ENCODE measurements around the gene IGFBP1. TPM values are rescaled to one million over a fixed set of nuclear protein-coding genes. Genes with fewer than 3 reads are reported as not detected.

IGFBP1 gene
- total and polyA plus RNA-seq, 2 of the 13 experiments (the other 11 are each of a cell fraction or from before 2014, with no cell fraction given), result 5.4 to 885 TPM

GRCh38 chr7:45890902-45891461 lies 2.7 kb downstream of the IGFBP1 start:
- ATAC-seq (no peak), FAIRE-seq (no peak), DNase-seq (ENCODE audit: low spot score) (peak; percentile 36)
- POLR2A ChIA-PET, result interaction anchor here (0.9 to 7.2 kb wide), 6 partner anchors 10 to 1896 kb away, joined by 3 to 118 read pairs (median 26); partner anchors contain the start of gene CCDC201
- peaks cover 12% of the 10 kb centered on the region for H3K79me2 ChIP-seq (ENCODE audit: insufficient read depth, low read length)
- peak overlapping the region; percentile 61 to 89 (median 84) for H3K4me3 ChIP-seq (replicated peaks in 1 of 3; ENCODE audit: insufficient read depth in 1 of 3, low read depth in 2 of 3, low read length in 3 of 3)
- in situ Hi-C loops (cut with HindIII; ENCODE audit: extremely low pct_ligation_motif_present, low pct_unique_long_range_greater_than_20kb), result no loop called here
- H3K4me2 ChIP-seq (ENCODE audit: low read depth, low read length), result peak overlapping the region; percentile 98
- peaks cover 0 to 19% of the 10 kb centered on the region in 2 experiments; a peak in 4 of 5 replicates for H3K36me3 ChIP-seq (replicated peaks in 1 of 2; ENCODE audit: control insufficient read depth in 1 of 2, insufficient read depth in 2 of 2, low read length in 2 of 2)
- H3K27me3 ChIP-seq (ENCODE audit: control insufficient read depth in 1 of 2, insufficient read depth in 2 of 2, low read length in 2 of 2), result no peaks in the 10 kb centered on the region; a peak in 1 of 5 replicates
- CTCF ChIA-PET (ENCODE audit: low intra/inter-chr PET ratio, low total read pairs), result interaction anchor here (1.2 to 1.9 kb wide), 2 partner anchors 19 to 20 kb away, joined by 4 to 11 read pairs; partner anchors contain the start of gene CCDC201
- no peaks in the 10 kb centered on the region for H3K9me3 ChIP-seq (ENCODE audit: low read length)
- intact Hi-C loops (cut with micrococcal nuclease; ENCODE audit: unreplicated experiment), result no loop called here
- H3K9ac ChIP-seq (ENCODE audit: insufficient read depth, low read depth, low read length), result peak overlapping the region; percentile 95; the same call in 1 of the 2 replicates
- no peak overlapping the region for H2AFZ ChIP-seq (ENCODE audit: low read length)
- WGBS (ENCODE audit: low lambda C conversion rate), result 57% methylated on average over 6 of the region's 6 CpGs
- peaks cover 40% of the 10 kb centered on the region for H4K20me1 ChIP-seq (ENCODE audit: insufficient read depth, low read length)
- H3K27ac ChIP-seq (ENCODE audit: extremely low read length, insufficient read depth, low read length), result peak overlapping the region; percentile 99
- H3K4me1 ChIP-seq (ENCODE audit: insufficient read depth, low read length), result peaks cover 67% of the 10 kb centered on the region
- BruUV-seq (replicated peaks), result no TSS peak
- TF ChIP-seq HNF4G (IDR thresholded peaks at IDR 0.05; ENCODE audit: borderline replicate concordance, low read depth, low read length) (no peak), HNF4G (CRISPR knock-in tag; IDR thresholded peaks at IDR 0.05; ENCODE audit: borderline replicate concordance, low read depth) (no peak), ZNF766 (CRISPR knock-in tag; IDR thresholded peaks at IDR 0.05; ENCODE audit: borderline replicate concordance) (no peak), PLRG1 (conservative IDR thresholded peaks at IDR 0.05) (no peak), ZFYVE20 (CRISPR knock-in tag; IDR thresholded peaks at IDR 0.05; ENCODE audit: borderline replicate concordance, low read depth) (no peak), NBN (conservative IDR thresholded peaks at IDR 0.05) (no peak), XRCC5 (optimal IDR thresholded peaks at IDR 0.05; ENCODE audit: low read length) (no peak), U2AF1 (optimal IDR thresholded peaks at IDR 0.05; ENCODE audit: low read depth, low read length) (no peak), ZNF510 (CRISPR knock-in tag; IDR thresholded peaks at IDR 0.05; ENCODE audit: low read depth) (no peak), ZNF18 (CRISPR knock-in tag; IDR thresholded peaks at IDR 0.05; ENCODE audit: insufficient replicate concordance) (no peak), SMAD9 (CRISPR knock-in tag; IDR thresholded peaks at IDR 0.05) (no peak), ETV5 (CRISPR knock-in tag; IDR thresholded peaks at IDR 0.05; ENCODE audit: borderline replicate concordance) (no peak), ARNT (IDR thresholded peaks at IDR 0.05) (no peak), CCDC6 (CRISPR knock-in tag; IDR thresholded peaks at IDR 0.05) (no peak), KLF6 (CRISPR knock-in tag; IDR thresholded peaks at IDR 0.05) (peak; percentile 13; the same call in 1 of the 2 replicates), KDM5A (IDR thresholded peaks at IDR 0.05; ENCODE audit: borderline replicate concordance, low read length) (no peak), ZNF446 (CRISPR knock-in tag; IDR thresholded peaks at IDR 0.05) (no peak), SCMH1 (CRISPR knock-in tag; IDR thresholded peaks at IDR 0.05; ENCODE audit: borderline replicate concordance) (no peak), ZNF33B (CRISPR knock-in tag; IDR thresholded peaks at IDR 0.05) (no peak), MIER3 (CRISPR knock-in tag; IDR thresholded peaks at IDR 0.05; ENCODE audit: borderline replicate concordance) (no peak), THAP7 (CRISPR knock-in tag; IDR thresholded peaks at IDR 0.05) (no peak), ARHGAP35 (CRISPR knock-in tag; IDR thresholded peaks at IDR 0.05; ENCODE audit: borderline replicate concordance) (no peak)
- TF ChIP-seq, protein P1, sequence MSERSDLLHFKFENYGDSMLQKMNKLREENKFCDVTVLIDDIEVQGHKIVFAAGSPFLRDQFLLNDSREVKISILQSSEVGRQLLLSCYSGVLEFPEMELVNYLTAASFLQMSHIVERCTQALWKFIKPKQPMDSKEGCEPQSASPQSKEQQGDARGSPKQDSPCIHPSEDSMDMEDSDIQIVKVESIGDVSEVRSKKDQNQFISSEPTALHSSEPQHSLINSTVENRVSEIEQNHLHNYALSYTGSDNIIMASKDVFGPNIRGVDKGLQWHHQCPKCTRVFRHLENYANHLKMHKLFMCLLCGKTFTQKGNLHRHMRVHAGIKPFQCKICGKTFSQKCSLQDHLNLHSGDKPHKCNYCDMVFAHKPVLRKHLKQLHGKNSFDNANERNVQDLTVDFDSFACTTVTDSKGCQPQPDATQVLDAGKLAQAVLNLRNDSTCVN (CRISPR knock-in tag; IDR thresholded peaks at IDR 0.05; ENCODE audit: borderline replicate concordance), result no peak

Data from HepG2 (cell line).